Hematopoietic multipotent progenitor cell treated with erythropoietin and hydrocortisone succinate and interleukin-3 and kit ligand, for 4 days (in vitro differentiated cells): ENCODE data around the gene HSBP1L1.

ENCODE experiments used
- DNase-seq: peaks from one replicate; pipeline ENCODE4 v3.0.0-alpha.2; 2015

The HSBP1L1 gene

GRCh38 chr18:79930020-79930642 is 34.3 kb upstream of the HSBP1L1 start:
- peak; percentile 52 for DNase-seq

- no peak for DNase-seq
Observed at GRCh38 chr18:79931475-79931874, 33.0 kb upstream of the HSBP1L1 start.

GRCh38 chr18:79932907-79933306 is 31.5 kb upstream of the HSBP1L1 start:
- no peak for DNase-seq

GRCh38 chr18:79933765-79934164 is 30.7 kb upstream of the HSBP1L1 start:
- no peak for DNase-seq

- no peak for DNase-seq
Observed at GRCh38 chr18:79934311-79935097, 29.9 kb upstream of the HSBP1L1 start.

GRCh38 chr18:79935098-79935480 is 29.4 kb upstream of the HSBP1L1 start:
- no peak for DNase-seq

- DNase-seq = no peak
Observed at GRCh38 chr18:79935499-79935898, 28.9 kb upstream of the HSBP1L1 start.

- no peak for DNase-seq
Observed at GRCh38 chr18:79935925-79936324, 28.5 kb upstream of the HSBP1L1 start.

- DNase-seq = no peak
Observed at GRCh38 chr18:79936641-79937040, 27.8 kb upstream of the HSBP1L1 start.

- no peak for DNase-seq
Observed at GRCh38 chr18:79937103-79937860, 27.2 kb upstream of the HSBP1L1 start.

- no peak for DNase-seq
Observed at GRCh38 chr18:79938196-79938595, 26.2 kb upstream of the HSBP1L1 start.

GRCh38 chr18:79939096-79939495 is 25.3 kb upstream of the HSBP1L1 start:
- no peak for DNase-seq

GRCh38 chr18:79940126-79940813 is 24.2 kb upstream of the HSBP1L1 start:
- no peak for DNase-seq

- no peak for DNase-seq
Observed at GRCh38 chr18:79940814-79941472, 23.5 kb upstream of the HSBP1L1 start.

GRCh38 chr18:79941473-79942119 is 22.8 kb upstream of the HSBP1L1 start:
- no peak for DNase-seq

- no peak for DNase-seq
Observed at GRCh38 chr18:79942211-79942610, 22.2 kb upstream of the HSBP1L1 start.

- DNase-seq = peak; percentile 84
Observed at GRCh38 chr18:79942786-79943607, 21.4 kb upstream of the HSBP1L1 start.

- no peak for DNase-seq
Observed at GRCh38 chr18:79943608-79944125, 20.8 kb upstream of the HSBP1L1 start.

- DNase-seq = peak; percentile 81
Observed at GRCh38 chr18:79944126-79944731, 20.2 kb upstream of the HSBP1L1 start.

- DNase-seq = peak; percentile 69
Observed at GRCh38 chr18:79944746-79945117, 19.7 kb upstream of the HSBP1L1 start.
